Measurements from ENCODE around the gene HRK.
A peak's percentile ranks its signal among the peaks of the same experiment; 100 is the strongest.

HRK gene

DNA sequence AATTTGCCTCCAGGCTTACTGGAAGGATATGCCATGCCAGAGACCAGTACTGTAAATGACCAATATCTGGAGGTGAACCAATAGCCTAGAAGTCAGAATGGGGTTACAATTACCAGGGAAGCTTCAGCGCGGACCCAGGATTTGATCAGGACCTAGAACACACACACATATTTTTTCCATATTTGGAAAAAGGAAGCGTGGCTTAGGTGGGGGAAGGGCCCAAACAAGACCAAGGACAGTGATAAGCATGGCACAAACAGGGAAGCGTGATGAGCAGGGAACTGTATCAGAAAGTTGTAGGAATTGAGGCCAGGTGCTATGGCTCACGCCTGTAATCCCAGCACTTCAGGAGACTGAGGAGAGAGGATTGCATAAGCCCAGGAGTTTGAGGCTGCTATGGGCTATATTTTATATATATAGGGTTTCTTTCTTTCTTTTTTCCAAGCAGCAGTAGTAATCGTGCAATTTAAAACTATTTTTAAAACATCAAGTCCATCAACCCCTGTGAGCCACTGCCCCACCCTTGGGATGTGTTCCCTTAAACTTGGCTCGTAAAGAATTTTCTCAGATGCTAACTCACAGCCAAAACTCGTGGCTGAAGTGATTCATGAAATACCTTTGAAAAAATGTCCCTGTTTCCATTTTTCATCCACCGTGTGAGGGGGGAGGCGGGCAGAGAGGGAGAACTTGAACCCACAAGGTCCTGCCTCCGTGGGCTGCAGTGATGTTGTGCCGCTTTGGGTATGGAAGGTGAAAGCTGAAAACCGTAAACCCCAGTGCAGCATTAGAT, 16.7 kb downstream of the HRK start:
- DNase-seq (ENCODE audit: low read depth) = peak; percentile 84

DNA sequence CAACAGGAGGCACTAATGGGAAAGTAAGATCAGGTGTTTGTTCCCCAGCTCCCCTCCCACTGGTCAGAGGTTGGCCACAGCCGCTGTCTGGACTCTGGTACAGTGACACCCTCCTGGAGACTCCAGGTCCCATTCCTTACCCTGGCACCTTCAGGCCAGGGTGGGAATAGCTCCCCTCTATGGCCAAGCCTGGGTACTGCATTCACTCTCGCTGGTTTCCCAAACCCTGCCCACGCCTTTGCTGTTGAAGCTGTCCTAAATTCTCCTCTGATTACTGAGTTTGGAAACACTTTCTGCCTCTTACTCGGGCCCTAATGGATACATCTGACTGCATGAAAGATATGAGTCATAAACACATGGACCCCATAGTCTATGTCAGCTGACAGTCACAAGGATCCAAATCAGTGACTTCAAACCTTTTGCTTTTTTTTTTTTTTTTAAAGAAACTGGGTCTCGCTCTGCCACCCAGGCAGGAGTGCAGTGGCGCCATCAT, 17.9 kb downstream of the HRK start:
- DNase-seq (ENCODE audit: low read depth) = peak; percentile 63

DNA sequence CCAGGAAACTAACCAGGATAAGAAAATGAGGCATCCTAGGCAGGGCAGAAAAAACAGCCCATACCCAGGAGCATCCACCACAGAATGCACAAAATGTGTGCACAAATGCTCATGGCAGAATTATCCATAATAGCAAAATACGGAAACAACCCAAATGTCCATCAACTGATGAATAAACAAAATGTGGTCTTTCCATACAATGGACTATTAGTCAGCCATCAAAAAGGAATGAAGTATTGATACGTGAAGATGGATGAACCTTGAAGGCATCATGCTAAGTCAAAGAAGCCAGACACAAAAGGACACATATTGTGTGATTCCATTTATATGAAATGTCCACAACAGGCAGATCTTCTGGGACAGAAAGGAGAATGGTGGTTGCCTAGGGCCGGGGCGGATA, 19.1 kb downstream of the HRK start:
- DNase-seq (ENCODE audit: low read depth) = no peak

DNA sequence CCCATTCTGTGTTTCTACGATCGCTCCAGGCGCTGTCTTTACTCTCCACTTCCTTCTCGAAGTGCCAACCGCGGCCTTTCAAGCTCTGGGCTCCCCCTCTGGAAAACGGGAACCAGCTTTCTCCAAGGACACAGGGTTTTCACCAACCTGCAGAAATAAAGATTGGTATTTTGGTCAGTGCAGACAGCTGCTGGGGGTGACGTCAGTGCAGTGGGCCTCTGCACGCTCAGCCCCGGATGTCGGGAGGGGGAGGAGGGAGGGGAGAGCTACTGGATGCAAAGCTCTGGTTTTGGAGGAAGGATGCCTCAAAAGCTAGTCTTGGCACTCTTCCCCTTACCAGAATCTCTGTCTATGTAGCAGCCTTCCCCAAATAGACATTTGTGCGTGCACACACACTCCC, 19.9 kb downstream of the HRK start:
- peak; percentile 39 for DNase-seq (ENCODE audit: low read depth)

DNA sequence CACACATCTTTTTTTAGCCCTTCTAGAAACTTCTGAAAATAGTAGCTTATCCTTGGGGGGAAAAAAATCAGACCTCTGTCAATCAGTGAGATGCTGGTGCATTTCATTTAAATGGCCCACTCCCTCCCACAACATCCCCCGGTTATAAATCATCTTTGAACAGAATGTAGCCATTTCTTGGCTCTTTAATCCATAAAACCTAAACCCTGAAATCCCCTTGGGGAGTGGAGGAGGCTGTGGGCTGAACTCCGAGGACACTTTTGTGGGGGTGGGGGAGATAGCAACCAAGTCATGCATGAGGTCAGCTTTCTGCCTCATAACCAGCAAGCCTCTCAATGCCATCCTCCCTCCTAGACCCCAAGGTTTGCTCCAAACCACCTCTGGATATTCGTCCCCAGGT, 21.0 kb downstream of the HRK start:
- no peak for DNase-seq (ENCODE audit: low read depth)

DNA sequence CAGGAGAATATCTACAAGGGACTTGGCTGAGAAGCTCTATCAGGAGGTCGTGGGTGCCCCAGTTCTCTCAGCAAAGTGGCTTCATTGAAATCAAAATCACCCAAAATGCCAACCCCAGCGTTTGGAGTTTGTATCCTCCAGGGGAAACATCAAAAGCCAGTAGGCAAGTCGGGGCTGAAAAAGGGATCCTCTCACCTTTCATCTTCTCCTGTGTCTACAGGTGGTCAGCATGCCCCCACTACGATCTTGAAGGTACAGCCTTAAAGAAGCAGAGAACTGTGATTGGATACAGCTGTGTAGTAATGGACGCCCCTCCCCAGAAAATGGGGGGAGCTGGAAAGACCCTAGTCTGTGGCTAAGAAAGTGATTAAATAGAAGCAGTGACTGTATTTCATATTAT, 22.2 kb downstream of the HRK start:
- no peak for DNase-seq (ENCODE audit: low read depth)

DNA sequence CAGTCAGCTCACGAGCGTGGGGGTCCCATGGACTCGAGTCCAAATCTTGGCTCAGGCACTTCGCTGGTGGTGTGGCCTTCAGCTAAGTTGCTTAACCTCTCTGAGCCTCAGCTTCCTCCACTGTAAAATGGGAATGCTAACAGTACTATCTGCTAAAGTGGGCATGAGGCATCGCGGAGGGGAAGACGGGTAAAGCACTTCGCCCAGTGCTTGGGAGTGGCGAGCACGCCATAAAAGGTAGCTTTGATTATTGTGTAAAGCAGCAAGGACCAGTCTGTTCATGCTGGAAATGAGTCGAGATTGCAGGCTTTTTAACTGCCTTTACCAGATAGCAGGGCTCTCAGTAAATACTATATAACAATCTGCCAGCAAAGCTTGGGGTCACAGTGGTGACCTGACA, 24.5 kb downstream of the HRK start:
- no peak for DNase-seq (ENCODE audit: low read depth)

DNA sequence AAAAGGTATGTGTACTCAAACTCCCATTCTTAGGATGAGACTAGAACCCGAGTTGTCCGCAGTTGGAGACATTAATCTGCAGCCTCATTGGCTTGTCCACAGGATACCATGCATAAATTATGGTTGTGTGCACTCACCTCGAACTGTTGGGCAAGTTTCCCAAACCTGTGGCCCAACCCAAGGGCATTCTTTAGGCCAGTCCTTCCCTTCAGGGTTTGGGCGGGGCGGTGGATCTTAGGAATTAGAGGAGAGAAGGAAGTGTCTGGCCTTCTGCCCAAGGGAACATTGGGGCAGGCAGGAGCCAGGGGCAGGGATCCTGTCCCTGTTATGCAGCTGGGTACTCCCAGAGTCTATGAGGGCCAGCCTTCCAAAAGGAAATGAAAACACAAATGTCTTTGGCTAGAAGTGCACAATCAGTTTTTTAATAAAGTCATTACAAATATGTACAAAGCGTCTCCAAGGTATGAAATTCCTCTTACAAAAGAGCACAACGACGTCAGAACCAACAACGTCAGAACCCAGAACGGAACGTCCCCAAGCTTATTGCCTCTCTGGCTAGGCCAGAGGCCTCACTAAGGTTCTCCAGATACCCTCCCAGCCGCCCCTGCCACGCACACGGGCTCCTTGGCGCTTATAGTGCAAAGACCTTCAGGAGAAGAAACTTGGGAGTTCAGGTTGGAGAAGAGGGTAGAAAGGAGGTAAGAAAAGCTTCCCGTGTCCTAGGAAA, 25.3 kb downstream of the HRK start:
- no peak for DNase-seq (ENCODE audit: low read depth)

DNA sequence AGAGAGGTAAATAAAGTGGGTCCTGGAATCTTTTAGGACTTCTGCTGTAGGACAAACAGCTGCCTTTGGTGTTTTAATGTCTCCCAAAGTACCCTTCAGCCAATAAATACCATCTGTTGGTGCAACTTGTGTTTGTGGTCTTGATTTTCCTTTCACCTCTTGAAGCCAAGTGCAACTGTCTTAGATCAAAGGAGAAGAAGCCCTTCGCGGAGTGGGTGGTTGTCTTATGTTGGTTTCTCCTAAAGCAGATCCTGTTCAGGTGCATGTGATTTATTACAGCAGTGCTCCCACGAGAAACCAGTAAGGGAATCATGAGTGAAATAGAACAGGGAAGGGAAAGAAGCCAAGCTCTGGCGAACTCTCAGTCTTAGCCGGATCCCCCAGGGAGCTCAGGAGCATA, 27.7 kb downstream of the HRK start:
- no peak for DNase-seq (ENCODE audit: low read depth)

DNA sequence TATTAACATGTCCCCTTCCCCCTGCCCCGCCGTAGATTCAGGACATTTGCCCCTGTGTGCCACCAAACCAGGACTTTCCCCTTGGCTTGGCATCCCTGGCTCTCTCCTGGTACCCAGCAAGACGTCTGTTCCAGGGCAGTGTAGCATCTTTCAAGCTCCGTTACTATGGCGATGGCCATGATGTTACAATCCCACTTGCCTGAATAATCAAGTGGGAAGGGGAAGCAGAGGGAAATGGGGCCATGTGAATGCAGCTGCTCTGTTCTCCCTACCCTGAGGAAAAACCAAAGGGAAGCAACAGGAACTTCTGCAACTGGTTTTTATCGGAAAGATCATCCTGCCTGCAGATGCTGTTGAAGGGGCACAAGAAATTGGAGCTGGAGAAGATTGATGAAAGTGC, 28.9 kb downstream of the HRK start:
- no peak for DNase-seq (ENCODE audit: low read depth)

DNA sequence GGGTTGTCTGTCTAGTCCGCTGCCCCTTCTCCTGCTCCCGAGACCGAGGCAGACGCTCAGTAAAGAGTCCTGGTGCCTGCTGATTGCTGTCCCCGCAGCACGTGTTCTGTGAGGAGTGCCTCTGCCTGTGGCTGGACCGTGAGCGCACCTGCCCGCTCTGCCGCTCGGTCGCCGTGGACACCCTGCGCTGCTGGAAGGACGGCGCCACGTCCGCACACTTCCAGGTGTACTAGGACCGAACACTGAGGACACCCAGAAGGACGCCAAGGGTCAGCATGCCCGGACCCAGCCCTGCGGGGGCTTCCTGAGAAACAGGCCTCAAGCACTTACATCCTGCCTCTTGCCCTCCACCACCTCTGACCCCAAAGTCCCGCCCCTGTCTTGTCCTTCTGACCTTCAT, 32.0 kb downstream of the HRK start:
- DNase-seq (ENCODE audit: low read depth) = no peak

DNA sequence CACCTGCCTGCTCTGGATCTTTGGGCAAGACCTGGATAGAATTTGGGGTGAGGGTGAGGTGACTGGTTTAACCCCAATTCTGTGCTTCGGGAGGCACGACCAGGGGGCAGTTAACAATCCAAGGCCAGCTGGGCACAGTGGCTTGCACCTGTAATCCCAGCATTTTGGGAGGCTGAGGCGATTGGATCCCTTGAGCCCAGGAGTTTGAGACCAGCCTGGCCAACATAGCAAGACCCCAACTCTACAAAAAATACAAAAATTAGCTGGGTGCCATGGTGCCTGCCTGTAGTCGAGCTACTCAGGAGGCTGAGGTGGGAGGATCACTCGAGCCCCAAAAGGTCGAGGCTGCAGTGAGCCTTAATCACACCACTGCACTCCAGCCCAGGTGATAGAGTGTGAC, 38.2 kb downstream of the HRK start:
- DNase-seq (ENCODE audit: low read depth) = no peak

DNA sequence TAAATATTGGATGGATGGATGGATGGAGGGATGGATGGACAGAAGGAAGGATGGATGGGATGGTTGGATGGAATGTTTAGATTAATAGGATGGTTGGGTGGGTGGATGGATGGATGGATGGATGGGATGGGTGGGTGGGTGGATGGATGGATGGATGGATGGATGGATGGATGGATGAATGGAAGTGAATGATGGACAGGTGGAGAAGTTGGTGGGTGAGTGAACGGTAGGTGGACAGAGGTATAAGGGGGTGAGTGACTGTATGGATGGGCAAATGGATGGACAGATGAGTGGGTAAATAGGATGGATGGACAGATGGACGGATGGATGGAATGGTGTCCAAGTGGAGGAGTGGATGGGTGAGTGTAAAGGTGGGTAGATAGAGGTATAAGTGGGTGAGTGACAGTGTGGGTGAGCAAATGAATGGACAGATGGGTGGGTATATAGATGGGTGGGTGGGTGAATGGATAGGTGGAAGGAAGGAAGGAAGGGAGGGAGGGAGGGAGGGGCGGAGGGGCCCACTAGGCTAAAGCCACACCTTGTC, 41.9 kb downstream of the HRK start:
- DNase-seq (ENCODE audit: low read depth) = no peak

DNA sequence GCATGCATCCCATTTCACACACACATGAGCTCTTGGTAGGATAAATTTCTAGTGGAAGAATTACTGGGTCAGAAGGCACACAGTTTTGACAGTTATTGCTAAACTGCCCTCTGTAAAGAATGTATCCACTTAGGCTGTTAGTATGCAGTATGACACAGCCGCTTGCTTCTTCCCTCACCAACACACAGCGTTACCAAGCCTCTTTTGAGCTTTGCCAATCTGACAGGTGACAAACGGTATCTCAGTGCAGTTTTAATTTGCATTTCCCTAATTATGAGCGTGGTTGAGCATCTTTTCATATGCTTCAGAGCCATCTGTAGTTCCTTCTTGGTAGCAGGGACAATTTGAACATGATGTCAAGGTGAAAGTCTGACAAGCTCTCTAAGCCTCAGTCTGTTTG, 42.9 kb downstream of the HRK start:
- no peak for DNase-seq (ENCODE audit: low read depth)

DNA sequence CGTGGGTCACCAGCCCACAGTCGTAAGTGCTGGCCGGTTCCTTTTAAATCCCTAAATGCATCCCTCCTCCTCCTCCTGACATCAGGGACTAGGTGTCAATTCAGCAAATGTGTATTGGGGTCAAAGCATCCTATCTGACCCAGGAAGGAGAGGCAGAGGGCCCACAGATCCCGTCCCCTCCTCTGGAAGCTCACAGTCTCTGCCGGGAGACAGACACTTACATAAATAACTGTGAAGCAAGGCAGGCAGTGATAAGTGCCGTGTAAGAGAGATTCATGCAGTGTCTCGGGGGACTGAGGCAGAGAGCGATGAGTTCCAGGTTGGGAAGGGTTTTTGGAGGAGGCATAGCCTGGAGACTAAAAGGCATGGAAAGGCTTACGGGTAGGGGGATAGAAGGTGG, 44.1 kb downstream of the HRK start:
- DNase-seq (ENCODE audit: low read depth) = no peak

DNA sequence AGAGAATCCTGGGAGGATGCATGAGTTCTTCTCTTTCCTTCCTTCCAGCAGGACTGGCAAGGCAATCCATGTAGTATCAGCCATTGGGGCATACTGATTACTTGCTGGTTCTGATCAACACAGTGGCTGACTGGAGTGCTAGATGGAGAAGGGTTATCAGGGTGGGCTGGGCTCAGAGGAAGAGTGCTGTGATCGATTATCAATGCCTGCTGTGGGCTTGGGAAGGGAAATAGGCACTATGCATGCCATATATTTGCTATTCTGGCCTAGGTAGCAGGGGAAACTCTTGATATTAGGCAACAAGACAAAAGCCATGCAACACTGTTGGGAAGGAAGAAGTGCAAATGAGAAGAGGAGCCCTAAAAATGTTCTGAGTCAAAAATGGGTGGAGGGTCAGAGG, 45.8 kb downstream of the HRK start:
- DNase-seq (ENCODE audit: low read depth) = no peak

DNA sequence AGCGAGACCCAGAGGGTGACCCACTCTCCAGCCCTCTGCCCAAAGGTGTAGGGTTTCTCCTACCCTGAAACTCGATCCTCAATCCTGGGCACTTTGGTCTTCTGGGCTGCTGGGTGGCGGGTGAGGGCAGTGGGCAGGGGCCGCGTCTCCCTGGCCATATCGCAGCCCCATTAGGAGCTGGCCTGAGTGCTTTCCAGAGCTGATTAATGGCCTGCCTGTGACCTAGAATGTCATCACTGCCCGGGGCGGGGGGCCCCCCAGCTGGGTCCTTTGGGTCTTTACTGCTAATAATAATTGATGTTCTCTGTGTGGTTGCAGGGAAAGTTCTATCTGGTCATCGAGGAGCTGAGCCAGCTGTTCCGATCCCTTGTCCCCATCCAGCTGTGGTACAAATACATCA, 47.8 kb downstream of the HRK start:
- DNase-seq (ENCODE audit: low read depth) = no peak

DNA sequence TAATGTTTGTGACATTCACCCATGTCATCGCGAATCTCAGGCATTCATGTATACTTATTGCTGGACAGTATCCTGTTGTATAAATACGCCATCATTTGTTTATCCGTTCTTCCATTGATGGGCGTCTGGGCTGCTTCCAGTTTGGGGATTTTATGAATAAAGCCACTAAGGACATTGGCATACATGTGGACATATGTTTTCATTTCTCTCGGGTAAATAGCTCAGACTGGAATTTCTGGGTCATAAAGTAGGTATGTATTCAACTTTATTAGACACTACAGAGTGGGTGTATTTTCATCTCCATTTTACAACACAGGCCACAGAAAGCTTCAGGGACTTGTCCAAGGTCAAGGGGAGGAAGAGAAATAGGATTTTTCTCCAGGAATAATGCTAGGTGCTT, 48.9 kb downstream of the HRK start:
- DNase-seq (ENCODE audit: low read depth) = no peak

DNA sequence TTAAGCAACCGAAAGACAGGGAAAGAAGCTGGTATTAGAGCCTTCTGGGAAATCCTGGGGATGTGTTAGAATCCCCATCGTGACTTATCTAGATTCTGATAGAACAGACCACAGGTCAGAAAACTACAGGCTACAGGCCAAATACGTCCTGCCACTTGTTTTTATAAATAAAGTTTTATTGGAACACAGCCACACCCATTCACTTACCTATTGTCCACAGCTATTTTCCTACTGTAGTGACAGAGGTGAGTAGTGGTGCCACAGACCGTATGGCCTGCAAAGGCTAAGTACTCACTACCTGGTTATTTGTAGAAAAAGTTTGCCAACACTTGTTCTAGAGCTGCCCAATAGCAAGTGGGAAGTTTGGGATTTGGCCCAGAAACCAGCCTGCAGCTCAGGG, 53.8 kb downstream of the HRK start:
- no peak for DNase-seq (ENCODE audit: low read depth)

DNA sequence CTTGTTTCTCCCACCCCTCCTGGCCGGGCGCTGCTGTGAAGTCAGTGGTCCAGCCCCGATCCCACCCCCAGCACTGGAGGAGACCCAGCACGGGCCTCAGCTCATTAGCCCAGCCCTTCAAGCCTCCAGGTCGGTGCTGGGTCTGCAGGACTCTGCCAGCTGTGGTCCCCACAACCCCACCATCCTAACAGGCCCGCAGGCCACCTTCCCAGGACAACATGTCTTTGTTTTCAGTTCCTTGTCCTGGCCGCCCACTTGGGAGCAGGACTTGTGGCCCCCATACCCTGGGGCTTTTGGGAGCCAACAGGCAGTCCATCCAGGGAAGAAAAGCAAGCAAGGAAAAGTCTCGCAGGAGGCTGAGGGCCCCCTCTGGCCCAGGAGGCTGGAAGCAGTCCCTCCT, 60.0 kb downstream of the HRK start:
- DNase-seq (ENCODE audit: low read depth) = no peak

DNA sequence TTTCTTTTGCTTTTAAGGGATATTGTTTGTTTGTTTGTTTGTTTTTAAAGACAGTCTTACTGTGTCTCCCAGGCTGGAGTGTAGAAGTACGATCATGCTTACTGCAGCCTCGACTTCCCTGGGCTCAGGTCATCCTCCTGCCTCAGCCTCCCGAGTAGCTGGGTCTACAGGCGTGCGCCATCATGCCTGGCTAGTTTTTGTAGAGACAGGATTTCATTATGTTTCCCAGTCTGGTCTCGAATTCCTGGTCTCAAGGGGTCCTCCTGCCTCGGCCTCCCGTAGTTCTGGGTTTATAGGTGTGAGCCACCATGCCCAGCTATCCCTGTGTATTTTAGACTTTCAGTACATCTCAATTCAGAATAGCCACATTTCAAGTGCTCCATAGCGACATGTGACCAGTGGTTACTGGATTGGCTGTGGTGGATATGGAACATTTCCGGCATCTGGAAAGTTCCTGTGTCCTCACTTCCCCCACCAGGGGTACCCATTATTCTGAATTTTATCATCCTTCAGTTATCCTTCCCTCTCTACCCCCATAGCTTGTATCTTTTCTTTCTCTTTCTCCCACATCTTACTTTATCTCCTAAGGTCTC, 61.1 kb downstream of the HRK start:
- no peak for DNase-seq (ENCODE audit: low read depth)

DNA sequence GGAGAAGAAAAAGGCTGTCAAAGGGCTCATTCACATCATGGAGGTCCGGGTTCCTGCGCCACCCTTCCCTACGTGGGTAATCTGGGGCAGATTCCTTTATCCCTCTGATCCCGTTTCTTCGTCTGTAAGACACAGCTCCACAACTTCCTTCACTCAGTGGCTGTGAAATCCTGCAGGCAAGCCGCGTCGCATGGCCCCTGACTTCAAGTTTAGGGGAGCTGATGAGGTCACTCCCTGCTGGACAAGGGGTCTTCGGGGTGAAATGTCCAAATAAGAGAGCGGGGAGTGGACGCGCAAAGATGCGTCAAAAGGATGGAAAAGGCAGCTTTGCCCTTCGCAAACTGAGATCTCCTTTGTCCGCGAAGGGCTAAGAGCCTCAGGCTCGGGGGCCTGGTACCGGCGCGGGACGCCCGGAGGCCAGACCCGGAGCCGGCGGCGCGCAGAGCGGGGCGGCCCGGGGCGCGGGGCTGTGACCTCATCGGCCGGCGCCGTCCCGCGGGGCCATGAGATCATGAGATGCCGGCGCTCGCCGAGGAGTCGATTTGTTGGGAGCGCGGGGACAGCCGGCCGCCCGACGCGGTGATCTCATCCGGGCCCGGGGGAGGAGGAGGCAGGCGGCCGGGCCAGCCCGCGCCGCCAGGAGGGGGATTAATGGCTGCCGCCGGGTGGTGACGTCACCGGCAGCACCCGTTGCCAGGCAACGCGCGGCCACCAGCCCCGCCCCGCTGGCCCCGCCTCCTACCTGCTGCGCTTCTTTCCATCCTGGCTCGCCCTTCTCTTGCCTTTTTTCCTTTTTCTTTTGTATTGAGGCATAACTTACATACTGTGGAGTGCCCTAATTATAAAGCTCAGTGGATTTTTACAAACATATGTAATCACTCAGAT, 62.1 kb downstream of the HRK start:
- DNase-seq (ENCODE audit: low read depth) = peak; percentile 57
